Measurements from ENCODE around the gene KRI1. TPM values are rescaled to one million over a fixed set of nuclear protein-coding genes. Genes with fewer than 3 reads are reported as not detected.

KRI1 gene
- polyA plus RNA-seq, 3 donors, result 3.9 to 21.0 (median 6.1) TPM

GRCh38 chr19:10554760-10555609, 10.8 kb downstream of the KRI1 start:
- Histone ChIP-seq H3K27me3 (ENCODE audit: control insufficient read depth in 2 of 2, insufficient read depth in 2 of 2, low read length in 2 of 2) (no peaks in the 10 kb centered on the region), H2AFZ (ENCODE audit: insufficient read depth, low read depth, low read length, poor library complexity, severe bottlenecking) (no peak overlapping the region), H3K4me2 (replicated peaks; ENCODE audit: extremely low read depth, low read length, poor library complexity, severe bottlenecking) (no peak overlapping the region), H3K4me3 (replicated peaks in 1 of 3; ENCODE audit: low read depth in 2 of 3, low read length in 3 of 3) (no peak overlapping the region), H3K4me1 (ENCODE audit: control insufficient read depth in 1 of 2, insufficient read depth in 2 of 2, low read length in 2 of 2) (peaks cover 5 to 6% of the 10 kb centered on the region in 2 donors), H3K79me2 (ENCODE audit: insufficient read depth, low read length) (peaks cover 6% of the 10 kb centered on the region), H3K27ac (ENCODE audit: low read depth in 1 of 2, low read length in 2 of 2) (peak overlapping the region in 1 of 2 donors; percentile 23), H3K9me3 (replicated peaks in 1 of 2; ENCODE audit: control insufficient read depth in 1 of 2, insufficient read depth in 1 of 2, low read length in 2 of 2) (peaks cover 0 to 4% of the 10 kb centered on the region in 2 donors), H4K20me1 (ENCODE audit: insufficient read depth, low read length) (peaks cover 44% of the 10 kb centered on the region), H3K9ac (ENCODE audit: insufficient read depth, low read length, poor library complexity, severe bottlenecking) (no peak overlapping the region), H3K36me3 (replicated peaks in 1 of 2; ENCODE audit: control insufficient read depth in 1 of 2, insufficient read depth in 2 of 2, low read length in 2 of 2) (peaks cover 73 to 96% of the 10 kb centered on the region in 2 donors)
- Mint-ChIP-seq H3K4me1 (peaks cover 15% of the 10 kb centered on the region), H3K27ac (peak overlapping the region in 1 of 7 donors; percentile 23), H3K4me3 (no peak overlapping the region), H3K36me3 (peaks cover 69 to 92% of the 10 kb centered on the region in 2 donors), H3K27me3 (ENCODE audit: low read depth in 3 of 3) (no peaks in the 10 kb centered on the region), H3K9me3 (peaks cover 0 to 8% (median 1%) of the 10 kb centered on the region in 7 donors)
- no peak for TF ChIP-seq CTCF (IDR thresholded peaks at IDR 0.05)
- 82% methylated on average over 23 of the region's 30 CpGs for WGBS (ENCODE audit: insufficient coverage)
- intact Hi-C loops (cut with micrococcal nuclease), result no loop called here
- DNase-seq, result no peak

GRCh38 chr19:10553943-10554381, 11.8 kb downstream of the KRI1 start:
- peaks cover 6% of the 10 kb centered on the region for H3K79me2 ChIP-seq (ENCODE audit: insufficient read depth, low read length)
- H3K36me3 ChIP-seq (replicated peaks in 1 of 2; ENCODE audit: control insufficient read depth in 1 of 2, insufficient read depth in 2 of 2, low read length in 2 of 2), result peaks cover 69 to 96% of the 10 kb centered on the region in 2 donors
- no peak overlapping the region for H3K4me2 ChIP-seq (replicated peaks; ENCODE audit: extremely low read depth, low read length, poor library complexity, severe bottlenecking)
- H3K4me3 ChIP-seq (replicated peaks in 1 of 3; ENCODE audit: low read depth in 2 of 3, low read length in 3 of 3), result no peak overlapping the region
- Mint-ChIP-seq H3K4me3 (no peak overlapping the region), H3K27me3 (ENCODE audit: low read depth in 3 of 3) (no peaks in the 10 kb centered on the region), H3K27ac (peak overlapping the region in 4 of 7 donors; percentile 21 to 71 (median 54)), H3K36me3 (peaks cover 66 to 92% of the 10 kb centered on the region in 2 donors), H3K9me3 (peaks cover 0 to 8% (median 1%) of the 10 kb centered on the region in 7 donors), H3K4me1 (peaks cover 15% of the 10 kb centered on the region)
- peaks cover 0 to 4% of the 10 kb centered on the region in 2 donors for H3K9me3 ChIP-seq (replicated peaks in 1 of 2; ENCODE audit: control insufficient read depth in 1 of 2, insufficient read depth in 1 of 2, low read length in 2 of 2)
- H3K27me3 ChIP-seq (ENCODE audit: control insufficient read depth in 2 of 2, insufficient read depth in 2 of 2, low read length in 2 of 2), result no peaks in the 10 kb centered on the region
- TF ChIP-seq CTCF (IDR thresholded peaks at IDR 0.05), result no peak
- no peak overlapping the region for H3K9ac ChIP-seq (ENCODE audit: insufficient read depth, low read length, poor library complexity, severe bottlenecking)
- intact Hi-C loops (cut with micrococcal nuclease), result no loop called here
- WGBS (ENCODE audit: insufficient coverage), result 5% methylated on average over 6 of the region's 12 CpGs
- peaks cover 44% of the 10 kb centered on the region for H4K20me1 ChIP-seq (ENCODE audit: insufficient read depth, low read length)
- H3K27ac ChIP-seq (ENCODE audit: low read depth in 1 of 2, low read length in 2 of 2), result no peak overlapping the region
- peaks cover 5 to 6% of the 10 kb centered on the region in 2 donors for H3K4me1 ChIP-seq (ENCODE audit: control insufficient read depth in 1 of 2, insufficient read depth in 2 of 2, low read length in 2 of 2)
- no peak overlapping the region for H2AFZ ChIP-seq (ENCODE audit: insufficient read depth, low read depth, low read length, poor library complexity, severe bottlenecking)
- no peak for DNase-seq

Measured in CD14-positive monocyte (primary cell).